IMR-90 (cell line): ENCODE results near the gene FSTL5. TPM values are rescaled to one million over a fixed set of nuclear protein-coding genes. Genes with fewer than 3 reads are reported as not detected.

Experiments used
- ATAC-seq: fragments of 200-7000 bp; cut with Tn5 transposase; 2 replicates; pipeline ENCODE4 v1.9.1; 2020; ENCODE audit warnings: low read depth, mild to moderate bottlenecking, moderate library complexity
- BruUV-seq: library from RNA; stranded (reverse); fragments of 400-500 nt; replicated peaks from 2 replicates; lab custom pipeline; 2021; lab: Mats Ljungman, UMichigan
- CTCF ChIA-PET: fragments of 300-600 bp; formaldehyde crosslinking; extraction: SDS; loops from one replicate; lab custom pipeline; 2021; ENCODE audit warnings: antibody characterized with exemption; lab: Yijun Ruan, JAX
- POLR2A ChIA-PET: fragments of 300-600 bp; sonication (Branson Sonifier 250); formaldehyde crosslinking; loops from one replicate; lab custom pipeline; 2022; ENCODE audit warnings: antibody characterized with exemption; ENCODE audit not compliant: unreplicated experiment; lab: Charles Lee
- DNase-seq: peaks from one replicate; pipeline ENCODE4 v3.0.0; 2013
- H2AFZ ChIP-seq: replicated peaks from 2 replicates; pipeline ENCODE3; 2013; ENCODE audit warnings: low read length, mild to moderate bottlenecking; ENCODE audit not compliant: poor library complexity
- H2AK5ac ChIP-seq: 2 replicates; pipeline ENCODE4 v1.6.1; 2013; ENCODE audit warnings: low read depth, low read length, inconsistent platforms
- H2AK9ac ChIP-seq: replicated peaks from 2 replicates; pipeline ENCODE3; 2013; ENCODE audit warnings: mild to moderate bottlenecking, low read depth, low read length, moderate library complexity; ENCODE audit not compliant: poor library complexity
- H2BK120ac ChIP-seq: 2 replicates; pipeline ENCODE4 v1.6.1; 2013; ENCODE audit warnings: low read depth, low read length, inconsistent platforms
- H2BK15ac ChIP-seq: 3 replicates; pipeline ENCODE4 v1.6.1; 2013; ENCODE audit warnings: low read depth, low read length, inconsistent platforms
- H2BK20ac ChIP-seq: 2 replicates; pipeline ENCODE4 v1.6.1; 2013; ENCODE audit warnings: low read depth, mild to moderate bottlenecking, inconsistent platforms, low read length, moderate library complexity
- H2BK5ac ChIP-seq: 2 replicates; pipeline ENCODE4 v1.6.1; 2013; ENCODE audit warnings: mild to moderate bottlenecking, low read depth, low read length, inconsistent platforms; ENCODE audit not compliant: poor library complexity, severe bottlenecking
- H3K14ac ChIP-seq: replicated peaks from 2 replicates; pipeline ENCODE4 v1.6.1; 2013; ENCODE audit warnings: low read depth, low read length, inconsistent platforms
- H3K18ac ChIP-seq: 2 replicates; pipeline ENCODE4 v1.6.1; 2013; ENCODE audit warnings: low read depth, low read length, control low read depth
- H3K23ac ChIP-seq: 2 replicates; pipeline ENCODE4 v1.6.1; 2013; ENCODE audit warnings: low read depth, low read length, inconsistent platforms
- H3K27ac ChIP-seq: 2 replicates; pipeline ENCODE4 v1.5.1; 2013; ENCODE audit warnings: mild to moderate bottlenecking, control low read depth, low read length; ENCODE audit not compliant: insufficient read depth
- H3K27me3 ChIP-seq: 2 replicates; pipeline ENCODE4 v1.6.1; 2013; ENCODE audit warnings: low read length; ENCODE audit not compliant: control insufficient read depth, insufficient read depth
- H3K36me3 ChIP-seq: 2 replicates; pipeline ENCODE4 v1.6.1; 2013; ENCODE audit warnings: low read length, mixed read lengths; ENCODE audit not compliant: control insufficient read depth, insufficient read depth
- H3K4ac ChIP-seq: 2 replicates; pipeline ENCODE4 v1.6.1; 2013; ENCODE audit warnings: low read depth, low read length, inconsistent platforms
- H3K4me1 ChIP-seq: 2 replicates; pipeline ENCODE4 v1.6.1; 2013; ENCODE audit warnings: low read length, mixed read lengths; ENCODE audit not compliant: control insufficient read depth, insufficient read depth
- H3K4me2 ChIP-seq: 2 replicates; pipeline ENCODE4 v1.6.1; 2013; ENCODE audit warnings: low read depth, mild to moderate bottlenecking, control low read depth, low read length, moderate library complexity
- H3K4me3 ChIP-seq: 2 replicates; pipeline ENCODE4 v1.5.1; 2013; ENCODE audit warnings: low read depth, mild to moderate bottlenecking, control low read depth, low read length, moderate library complexity; ENCODE audit not compliant: insufficient read depth
- H3K56ac ChIP-seq: 2 replicates; pipeline ENCODE4 v1.6.1; 2013; ENCODE audit warnings: low read length, inconsistent platforms; ENCODE audit not compliant: insufficient read depth; ENCODE audit errors: extremely low read depth
- H3K79me1 ChIP-seq, 2 experiments: 2 replicates each; pipeline ENCODE4 v1.6.1; 2013; ENCODE audit warnings: low read length in 2 of 2, inconsistent platforms in 1 of 2, low read depth in 1 of 2
- H3K9ac ChIP-seq: 2 replicates; pipeline ENCODE4 v1.6.1; 2013; ENCODE audit warnings: low read depth, low read length, control low read depth
- H3K9me1 ChIP-seq: 2 replicates; pipeline ENCODE4 v1.6.1; 2013; ENCODE audit warnings: low read length, inconsistent platforms; ENCODE audit not compliant: insufficient read depth
- H3K9me3 ChIP-seq: 2 replicates; pipeline ENCODE4 v1.6.1; 2013; ENCODE audit warnings: low read length; ENCODE audit not compliant: control insufficient read depth, insufficient read depth
- H4K20me1 ChIP-seq: 2 replicates; pipeline ENCODE4 v1.6.1; 2013; ENCODE audit warnings: low read length, inconsistent platforms; ENCODE audit not compliant: insufficient read depth
- H4K5ac ChIP-seq: 2 replicates; pipeline ENCODE4 v1.6.1; 2013; ENCODE audit warnings: mild to moderate bottlenecking, low read depth, low read length, control low read depth
- H4K8ac ChIP-seq, 2 experiments: 2 replicates each; pipeline ENCODE4 v1.6.1; 2013; ENCODE audit warnings: low read depth in 2 of 2, low read length in 2 of 2, control low read depth in 1 of 2, inconsistent platforms in 1 of 2
- H4K91ac ChIP-seq: 2 replicates; pipeline ENCODE4 v1.6.1; 2013; ENCODE audit warnings: low read depth, low read length, inconsistent platforms; ENCODE audit not compliant: insufficient read depth
- ELK1 ChIP-seq: fragments of 150-350 bp; IDR thresholded peaks from 2 replicates; pipeline ENCODE4 v1.6.1; 2016; ENCODE audit warnings: low read depth, mild to moderate bottlenecking, low read length, moderate library complexity, borderline replicate concordance
- POLR2A ChIP-seq: IDR thresholded peaks from 2 replicates; pipeline ENCODE4 v1.6.1; 2012; ENCODE audit warnings: mild to moderate bottlenecking, low read depth, low read length
- RAD21 ChIP-seq: IDR thresholded peaks from 2 replicates; pipeline ENCODE4 v1.6.1; 2012; ENCODE audit warnings: low read length, improper control_type of control experiment
- USF2 ChIP-seq: fragments of 150-350 bp; IDR thresholded peaks from 2 replicates; pipeline ENCODE4 v1.6.1; 2017; ENCODE audit warnings: mild to moderate bottlenecking, antibody characterized with exemption, low read length, low read depth
- WGBS, 2 experiments: methylation state at CpG; one replicate each; pipeline versions ENCODE4 v1.1.5 to v1.1.7; 2013; ENCODE audit warnings: missing lambda C conversion rate in 2 of 2; ENCODE audit not compliant: insufficient read length in 1 of 2; ENCODE audit errors: extremely low coverage in 2 of 2; 5-methylcytosine and 5-hydroxymethylcytosine counted together
- dilution Hi-C: fragments of 300-500 bp; cut with HindIII; formaldehyde crosslinking; loops from one replicate; pipeline ENCODE4 v1.14.3; 2018; ENCODE audit warnings: low sequenced_read_pairs; ENCODE audit not compliant: unreplicated experiment
- in situ Hi-C: fragments of 300-500 bp; cut with MboI; formaldehyde crosslinking; loops from 3 replicates; pipeline ENCODE4 v1.14.3; 2019; ENCODE audit warnings: low sequenced_read_pairs, inconsistent platforms, mixed read lengths
- intact Hi-C: fragments of 100-400 bp; cut with micrococcal nuclease; formaldehyde crosslinking; loops from 2 replicates; pipeline ENCODE4 v1.10.0; 2022
- polyA plus RNA-seq, 3 experiments: library from polyadenylated mRNA; depleted of rRNA; stranded (reverse); fragments of >200 nt; gene quantifications; 2 replicates each; pipeline ENCODE4 v1.2.3, GENCODE V29; 2012; ENCODE audit warnings: low replicate concordance in 1 of 3
- total RNA-seq: library from RNA; depleted of rRNA; stranded (reverse); fragments of >200 nt; gene quantifications from 2 replicates; pipeline ENCODE4 v1.2.3, GENCODE V29; 2012

FSTL5 gene
- total and polyA plus RNA-seq, 2 of the 4 experiments (the other 2 are of a cell fraction), result under 0.01 TPM; not detected in 1

GRCh38 chr4:162017863-162018262, 145.9 kb downstream of the FSTL5 start:
- no peak overlapping the region for H2AK5ac ChIP-seq
- TF ChIP-seq RAD21, result no peak
- TF ChIP-seq POLR2A, result no peak
- no peak for TF ChIP-seq USF2
- TF ChIP-seq ELK1, result no peak
- H3K4me3 ChIP-seq, result no peak overlapping the region
- no peak overlapping the region for H4K91ac ChIP-seq
- H3K4me2 ChIP-seq, result no peak overlapping the region
- DNase-seq (no peak), ATAC-seq (no peak)
- CTCF ChIA-PET, result no interaction called here
- H3K18ac ChIP-seq, result no peak overlapping the region
- no peak overlapping the region for H3K9ac ChIP-seq
- intact Hi-C loops, result no loop called here
- H4K8ac ChIP-seq, result no peak overlapping the region
- POLR2A ChIA-PET, result no interaction called here
- no peak overlapping the region for H3K27ac ChIP-seq
- no peaks in the 10 kb centered on the region for H3K36me3 ChIP-seq
- H2AFZ ChIP-seq, result no peak overlapping the region
- H3K4ac ChIP-seq, result no peak overlapping the region
- H3K9me1 ChIP-seq, result no peaks in the 10 kb centered on the region
- H3K79me1 ChIP-seq, result no peaks in the 10 kb centered on the region
- H4K20me1 ChIP-seq, result no peaks in the 10 kb centered on the region
- peaks cover 2% of the 10 kb centered on the region; the same call in 1 of the 2 replicates for H3K9me3 ChIP-seq
- no TSS peak for BruUV-seq
- no peak overlapping the region for H2BK5ac ChIP-seq
- no peak overlapping the region for H3K56ac ChIP-seq
- H3K14ac ChIP-seq, result no peak overlapping the region
- H2AK9ac ChIP-seq, result no peak overlapping the region
- no peak overlapping the region for H2BK20ac ChIP-seq
- in situ Hi-C loops, result no loop called here
- H3K23ac ChIP-seq, result no peak overlapping the region
- H3K27me3 ChIP-seq, result no peaks in the 10 kb centered on the region
- no peak overlapping the region for H2BK15ac ChIP-seq
- WGBS, 2 experiments, result 17% methylated on average over 1 of the region's 2 CpGs; no CpG with 5 or more reads in 1 of the 2 experiments
- H3K4me1 ChIP-seq, result no peaks in the 10 kb centered on the region
- H4K5ac ChIP-seq, result no peak overlapping the region
- dilution Hi-C loops, result no loop called here
- H2BK120ac ChIP-seq, result no peak overlapping the region
